Epithelial cell of esophagus (primary cell): ENCODE measurements around the gene LRCH4.

Source experiments
- DNase-seq: peaks from one replicate; pipeline ENCODE4 v3.0.0; 2010; ENCODE audit warnings: low read depth
- H3K4me3 ChIP-seq: 2 replicates; pipeline ENCODE4 v1.5.1; 2011; ENCODE audit warnings: mild to moderate bottlenecking, low read length, control low read depth
- TF ChIP-seq, protein P1 (sequence below): IDR thresholded peaks from 2 replicates; pipeline ENCODE4 v1.5.1; 2011; ENCODE audit warnings: low read depth, mild to moderate bottlenecking, low read length, control low read depth, inconsistent platforms; ENCODE audit not compliant: insufficient read depth; ENCODE audit errors: missing control alignments

LRCH4 gene

DNA sequence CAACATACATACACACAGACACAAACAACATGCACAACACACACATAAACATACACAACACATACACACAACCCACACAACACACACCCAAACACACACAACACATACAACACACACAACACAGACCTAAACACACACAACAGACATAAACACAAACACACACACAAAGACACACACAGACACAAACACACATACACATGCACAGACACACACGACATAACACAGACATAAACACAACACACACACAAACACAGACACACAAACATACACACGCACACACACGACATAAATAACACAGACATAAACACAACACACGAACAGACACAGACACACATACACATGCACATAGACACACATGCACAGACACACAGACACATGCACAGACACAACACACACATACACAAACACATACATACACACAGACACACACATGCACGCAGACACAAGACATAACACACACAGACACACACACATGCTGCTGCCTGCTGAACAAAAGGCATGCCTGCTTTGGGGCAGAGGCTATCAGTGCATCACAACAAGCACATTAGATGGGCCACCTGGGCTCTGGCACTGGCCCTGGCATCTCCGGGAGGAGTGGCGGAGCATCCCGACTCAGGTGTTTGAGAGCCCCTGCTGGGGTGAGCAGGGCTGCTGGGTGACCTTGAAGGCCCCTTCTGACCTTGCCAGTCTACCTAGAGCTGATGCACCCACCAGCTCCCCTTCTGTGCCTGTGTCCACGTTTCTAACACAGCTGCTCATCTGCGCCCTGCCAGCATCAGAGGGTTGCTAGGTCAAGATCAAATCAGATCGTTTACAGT, 5.3 kb downstream of the LRCH4 start:
- no peak for DNase-seq
- TF ChIP-seq, protein P1, sequence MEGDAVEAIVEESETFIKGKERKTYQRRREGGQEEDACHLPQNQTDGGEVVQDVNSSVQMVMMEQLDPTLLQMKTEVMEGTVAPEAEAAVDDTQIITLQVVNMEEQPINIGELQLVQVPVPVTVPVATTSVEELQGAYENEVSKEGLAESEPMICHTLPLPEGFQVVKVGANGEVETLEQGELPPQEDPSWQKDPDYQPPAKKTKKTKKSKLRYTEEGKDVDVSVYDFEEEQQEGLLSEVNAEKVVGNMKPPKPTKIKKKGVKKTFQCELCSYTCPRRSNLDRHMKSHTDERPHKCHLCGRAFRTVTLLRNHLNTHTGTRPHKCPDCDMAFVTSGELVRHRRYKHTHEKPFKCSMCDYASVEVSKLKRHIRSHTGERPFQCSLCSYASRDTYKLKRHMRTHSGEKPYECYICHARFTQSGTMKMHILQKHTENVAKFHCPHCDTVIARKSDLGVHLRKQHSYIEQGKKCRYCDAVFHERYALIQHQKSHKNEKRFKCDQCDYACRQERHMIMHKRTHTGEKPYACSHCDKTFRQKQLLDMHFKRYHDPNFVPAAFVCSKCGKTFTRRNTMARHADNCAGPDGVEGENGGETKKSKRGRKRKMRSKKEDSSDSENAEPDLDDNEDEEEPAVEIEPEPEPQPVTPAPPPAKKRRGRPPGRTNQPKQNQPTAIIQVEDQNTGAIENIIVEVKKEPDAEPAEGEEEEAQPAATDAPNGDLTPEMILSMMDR = no peak

DNA sequence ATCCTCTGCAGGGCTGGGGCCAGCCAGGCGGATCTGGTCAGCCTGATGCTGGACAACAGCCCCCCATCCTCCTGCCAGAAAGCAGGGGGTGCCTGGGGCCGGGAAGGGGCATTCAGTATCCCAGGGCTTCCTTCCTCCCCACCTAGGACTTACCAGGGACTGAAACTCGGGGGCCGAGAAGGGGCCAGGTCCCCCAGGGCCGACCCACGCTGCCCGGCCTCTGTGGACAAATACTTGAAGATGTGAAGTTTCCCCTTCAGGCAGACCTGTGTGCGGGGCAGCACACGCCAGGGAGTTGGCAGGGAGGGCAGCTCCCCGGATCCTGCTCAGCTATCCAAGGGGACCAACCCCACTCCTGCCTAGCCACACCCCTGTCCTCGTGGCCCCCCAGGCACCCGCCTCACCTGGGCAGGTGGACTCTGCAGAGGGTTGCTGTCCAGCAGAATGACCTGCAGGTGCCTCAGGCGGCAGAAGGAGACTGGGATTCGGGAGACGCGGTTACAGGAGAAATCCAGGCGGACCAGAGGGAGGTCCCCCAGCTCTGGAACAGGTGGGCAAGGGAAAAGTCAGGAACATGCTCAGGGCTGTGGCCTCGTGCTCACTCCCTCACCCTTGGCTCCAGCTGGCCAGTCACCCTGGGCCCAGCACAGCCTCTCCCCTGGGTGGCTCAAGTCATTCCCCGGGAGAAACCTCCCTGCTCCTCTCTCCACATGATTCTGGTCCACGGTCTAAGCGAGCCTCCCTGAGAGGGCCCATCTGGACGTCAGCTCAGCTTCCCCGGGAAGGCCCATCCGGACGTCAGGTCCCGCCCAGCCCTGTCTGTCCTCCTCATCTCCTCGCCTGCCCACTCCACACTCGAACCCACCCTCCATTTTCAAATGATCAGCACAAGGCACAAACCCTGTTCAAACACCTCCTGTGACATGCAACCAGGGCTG, 7.4 kb downstream of the LRCH4 start:
- TF ChIP-seq, protein P1 = no peak
- DNase-seq = no peak
- H3K4me3 ChIP-seq = no peak overlapping the region

More for the DNA sequence above, 5.3 kb downstream of the LRCH4 start:
- H3K4me3 ChIP-seq = no peak overlapping the region

DNA sequence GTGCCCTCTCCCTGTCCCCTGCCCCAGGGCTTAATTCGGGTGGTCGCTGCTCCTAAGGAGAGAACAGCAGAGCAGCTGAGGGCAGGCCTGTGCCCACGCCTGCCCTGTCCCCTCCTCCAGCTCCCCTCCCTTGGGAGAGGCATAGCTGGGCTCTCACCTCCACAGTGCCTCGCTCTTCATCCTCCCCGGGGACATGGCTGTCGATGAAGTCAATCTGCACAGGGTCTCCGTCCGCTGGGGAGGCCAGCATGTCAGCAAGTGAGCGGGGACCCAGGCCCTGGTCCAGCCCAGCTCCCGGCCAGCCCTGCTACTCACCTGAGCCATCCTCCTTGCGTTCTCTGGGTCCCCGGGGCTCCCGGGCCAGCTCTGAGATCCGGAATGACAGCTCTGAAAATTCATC, 8.4 kb downstream of the LRCH4 start:
- TF ChIP-seq, protein P1 = no peak
- no peak overlapping the region for H3K4me3 ChIP-seq
- DNase-seq = no peak

DNA sequence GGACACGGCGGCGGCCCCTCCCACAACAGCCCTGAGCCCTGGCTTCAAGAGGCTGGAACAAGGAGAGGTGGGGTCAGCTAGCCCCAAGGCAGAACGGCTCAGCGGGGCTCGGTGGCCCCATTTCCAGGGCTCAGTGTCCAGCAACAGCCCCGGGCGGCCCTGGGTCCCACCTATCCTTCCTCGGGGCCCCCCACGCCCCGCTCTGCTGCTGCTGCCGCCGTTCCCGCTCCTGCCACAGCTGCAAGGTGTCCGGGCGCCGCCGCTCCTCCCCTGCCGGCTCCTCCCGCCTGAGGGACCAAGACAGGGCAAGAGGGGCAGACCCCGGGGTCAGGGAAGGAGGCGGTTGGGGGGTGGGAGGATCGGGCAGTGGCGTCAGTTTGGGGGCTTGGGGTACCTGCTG, 8.8 kb downstream of the LRCH4 start:
- TF ChIP-seq, protein P1 = no peak
- no peak for DNase-seq

DNA sequence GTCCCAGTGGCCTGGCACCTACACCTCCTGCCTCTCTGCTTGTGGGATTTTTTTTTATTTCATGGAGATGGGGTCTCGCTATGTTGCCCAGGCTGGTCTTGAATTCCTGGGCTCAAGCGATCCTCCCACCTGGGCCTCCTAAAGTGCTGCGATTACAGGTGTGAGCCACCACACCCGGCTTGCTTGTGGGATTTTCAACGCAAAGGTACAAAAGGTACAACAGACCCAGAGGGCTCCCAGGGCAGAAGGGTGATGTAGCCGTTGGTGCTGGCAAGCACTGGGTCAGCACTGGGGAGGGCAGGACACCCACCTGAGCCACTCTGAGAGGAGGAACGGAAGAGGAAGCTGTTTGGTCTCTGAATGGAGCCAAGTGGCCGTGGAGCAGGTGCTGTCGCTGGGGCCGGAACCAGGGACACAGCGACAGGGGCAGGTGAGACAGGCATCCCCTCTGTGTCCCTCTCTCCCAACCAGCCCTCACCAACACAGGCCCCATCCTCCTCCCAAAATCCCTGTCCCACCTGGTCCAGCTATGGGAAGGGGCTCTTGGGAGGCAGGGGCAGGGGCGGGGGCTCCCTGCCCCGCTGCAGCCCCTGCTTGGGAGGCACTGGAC, 9.4 kb downstream of the LRCH4 start:
- H3K4me3 ChIP-seq = no peak overlapping the region
- TF ChIP-seq, protein P1 = no peak
- DNase-seq = no peak

More for the DNA sequence above, 8.8 kb downstream of the LRCH4 start:
- H3K4me3 ChIP-seq = no peak overlapping the region

DNA sequence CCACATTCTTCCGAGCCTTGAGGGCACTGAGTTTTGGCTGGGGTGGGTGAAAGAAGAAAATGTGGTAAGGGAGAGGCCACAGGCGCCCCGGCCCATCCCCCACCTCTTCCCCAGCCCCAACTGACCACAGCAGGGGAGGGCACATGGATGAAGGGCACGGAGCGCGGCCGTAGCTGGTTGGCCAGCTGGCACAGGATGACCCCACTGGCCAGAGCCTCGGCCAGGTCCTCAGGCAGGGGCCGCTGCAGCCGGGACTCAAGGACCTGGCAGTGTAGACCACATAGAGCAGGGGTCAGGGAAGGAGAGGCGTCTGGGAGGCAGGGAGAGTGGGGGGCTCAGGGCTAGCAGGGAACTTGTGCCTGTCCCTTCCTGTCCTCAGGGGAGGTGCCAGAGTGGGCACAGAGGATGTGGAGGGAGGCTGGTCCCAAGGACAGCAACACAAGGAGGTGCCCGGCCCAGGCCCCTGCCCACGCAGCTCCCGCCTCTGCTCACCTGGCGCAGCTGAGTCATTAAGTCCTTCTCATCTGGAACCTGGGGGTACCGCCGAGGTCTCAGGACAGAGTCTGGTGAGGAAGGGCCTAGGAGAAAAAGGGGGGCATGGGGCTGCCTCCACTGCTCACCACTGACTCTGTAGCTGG, 10.1 kb downstream of the LRCH4 start:
- no peak overlapping the region for H3K4me3 ChIP-seq
- DNase-seq = no peak
- TF ChIP-seq, protein P1 = no peak
